NCI-H748 treated with DMSO at 0.1 percent for 48 hours (cell line): ENCODE measurements around the gene ARVCF.

Source experiments
- DNase-seq: peaks from one replicate; lab custom pipeline; 2025; lab: John Stamatoyannopoulos, UW

Gene ARVCF

DNA sequence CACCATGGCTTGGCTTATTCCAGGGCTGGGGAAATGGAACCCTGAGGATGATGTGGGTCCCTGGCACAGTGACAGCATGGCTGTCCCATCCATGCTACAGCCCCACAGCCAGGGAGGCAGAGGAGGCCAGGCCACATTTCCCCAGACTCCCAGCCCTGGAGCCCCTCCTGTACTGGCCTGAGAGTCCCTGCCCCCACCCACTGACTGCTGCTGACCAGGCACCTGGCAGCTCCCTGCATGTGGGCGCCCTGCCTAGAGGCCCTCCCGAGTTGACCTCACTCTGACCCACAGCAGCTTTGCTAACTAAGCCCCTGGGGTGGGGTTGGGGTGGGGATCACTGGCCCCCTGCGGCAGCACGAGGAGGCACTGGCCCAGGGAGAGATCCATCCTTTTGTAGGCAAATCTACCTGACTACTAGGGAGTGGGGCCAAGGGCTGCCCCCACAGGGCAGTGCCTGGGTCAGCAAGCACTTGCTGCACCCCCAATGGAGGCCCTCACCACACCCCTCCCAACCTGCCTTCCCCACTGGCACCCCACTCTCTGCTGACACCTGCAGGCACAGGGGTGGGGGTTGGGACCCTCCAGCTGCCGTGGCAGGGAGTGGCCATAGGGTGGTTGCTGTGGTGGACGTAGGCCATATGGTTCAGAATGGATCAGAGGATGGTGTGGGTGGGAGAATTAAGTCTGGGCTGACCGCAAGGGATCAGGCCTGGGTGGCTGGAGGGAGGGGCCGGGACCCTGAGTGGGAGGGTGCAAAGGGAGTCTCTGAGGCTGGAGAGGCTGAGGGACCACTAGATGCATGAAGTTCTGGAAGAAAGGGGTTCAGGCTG is 17.4 kb downstream of the ARVCF start:
- DNase-seq = no peak

DNA sequence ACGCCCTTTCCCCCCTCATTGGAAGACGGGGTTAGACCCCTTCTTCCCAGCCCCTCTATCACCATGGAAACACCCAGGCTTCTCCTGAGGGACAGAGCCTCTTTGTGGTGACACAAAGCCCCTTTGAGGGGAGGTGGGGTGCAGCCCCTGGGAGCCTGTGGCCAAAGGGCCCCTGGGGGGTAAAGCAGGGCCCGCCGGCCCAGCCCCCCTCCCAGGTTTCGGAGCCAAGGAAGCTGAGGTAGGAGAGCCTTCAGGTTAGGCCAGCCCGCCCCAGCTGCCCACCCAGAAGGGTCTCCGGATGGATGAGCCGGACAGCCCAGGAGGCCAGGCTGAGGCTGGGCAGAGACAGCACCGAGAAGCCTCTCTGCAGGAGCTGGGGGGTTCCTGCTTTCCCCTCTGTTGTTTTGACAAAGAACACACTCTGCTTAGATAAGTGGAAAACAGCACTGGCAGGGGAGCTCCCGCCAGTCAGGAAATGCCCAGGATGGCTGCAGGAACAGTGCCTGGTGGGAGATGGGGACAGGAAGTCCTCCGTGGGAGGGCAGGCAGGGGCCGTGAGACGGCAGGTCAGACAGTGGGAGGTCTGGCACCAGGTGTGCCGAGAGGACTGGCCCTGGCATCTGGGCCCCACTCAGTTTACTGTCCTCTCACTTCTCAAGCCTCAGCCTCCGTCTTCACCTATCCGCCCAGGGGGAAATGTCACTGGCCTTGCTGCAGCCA is 18.2 kb downstream of the ARVCF start:
- DNase-seq = no peak

DNA sequence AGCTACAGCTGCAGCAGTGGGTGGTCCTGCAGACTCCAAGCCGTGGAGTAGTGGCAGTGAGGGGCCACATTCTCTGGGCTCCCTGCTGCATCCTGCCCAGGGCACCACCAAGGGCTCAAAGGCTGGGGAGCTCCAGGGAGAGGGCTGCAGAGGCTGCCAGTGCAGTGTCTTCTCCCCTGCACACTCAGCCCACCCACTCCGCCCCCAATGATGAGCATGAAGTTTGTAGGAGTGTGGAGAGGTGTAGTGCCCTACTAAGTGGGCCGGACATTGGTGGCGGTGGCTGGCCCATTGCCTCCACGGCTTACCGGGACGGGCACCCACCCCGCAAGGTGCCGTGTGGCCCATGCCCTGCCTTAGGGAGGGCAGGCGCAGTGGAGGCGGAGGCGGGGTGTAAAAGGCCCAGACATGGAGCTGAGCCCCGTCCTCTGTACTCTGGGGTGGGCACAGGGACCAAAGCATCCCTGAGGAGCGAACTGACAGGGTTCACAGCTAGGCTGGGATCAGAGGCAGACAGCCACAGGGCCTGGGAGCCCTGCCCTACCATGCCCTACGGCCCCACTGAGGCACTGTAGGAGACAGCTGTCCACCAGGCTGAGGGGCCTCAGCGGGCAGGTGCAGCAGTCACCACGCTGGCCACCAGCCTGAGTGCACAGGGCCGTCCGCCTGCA is 18.9 kb downstream of the ARVCF start:
- no peak for DNase-seq

DNA sequence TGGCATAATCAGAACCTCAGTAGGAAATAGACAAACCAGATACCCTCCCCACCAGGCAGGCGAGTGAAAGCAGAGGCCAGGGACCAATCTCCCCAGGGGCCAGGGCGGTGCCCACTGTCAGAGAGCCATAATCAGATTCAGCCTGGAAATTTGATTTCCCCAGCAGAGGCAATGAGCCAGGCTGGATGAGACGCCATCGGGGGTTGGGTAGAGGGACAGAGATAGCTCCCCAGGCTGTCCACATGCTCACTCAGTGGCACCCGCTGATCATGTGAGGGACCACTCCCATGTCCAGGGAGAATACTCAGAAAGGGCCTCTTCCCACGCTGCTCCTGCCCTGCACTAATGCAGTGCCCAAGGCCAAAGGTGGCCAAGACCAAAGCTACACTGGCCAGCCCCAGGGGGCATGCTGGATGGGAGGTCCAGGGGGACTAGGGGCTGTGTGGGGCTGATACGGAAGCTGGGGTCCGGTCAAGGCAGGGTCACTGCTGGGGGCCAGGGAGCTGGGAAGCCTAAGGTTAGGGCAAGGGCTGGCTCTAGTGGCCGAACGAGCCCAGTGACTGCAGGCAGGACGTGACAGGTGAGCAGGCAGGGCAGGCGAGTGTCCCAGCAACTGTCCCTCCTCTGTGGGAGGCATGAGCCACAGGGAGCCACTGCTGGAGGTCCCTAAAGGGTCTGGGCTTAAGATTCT is 19.8 kb downstream of the ARVCF start:
- DNase-seq = no peak

DNA sequence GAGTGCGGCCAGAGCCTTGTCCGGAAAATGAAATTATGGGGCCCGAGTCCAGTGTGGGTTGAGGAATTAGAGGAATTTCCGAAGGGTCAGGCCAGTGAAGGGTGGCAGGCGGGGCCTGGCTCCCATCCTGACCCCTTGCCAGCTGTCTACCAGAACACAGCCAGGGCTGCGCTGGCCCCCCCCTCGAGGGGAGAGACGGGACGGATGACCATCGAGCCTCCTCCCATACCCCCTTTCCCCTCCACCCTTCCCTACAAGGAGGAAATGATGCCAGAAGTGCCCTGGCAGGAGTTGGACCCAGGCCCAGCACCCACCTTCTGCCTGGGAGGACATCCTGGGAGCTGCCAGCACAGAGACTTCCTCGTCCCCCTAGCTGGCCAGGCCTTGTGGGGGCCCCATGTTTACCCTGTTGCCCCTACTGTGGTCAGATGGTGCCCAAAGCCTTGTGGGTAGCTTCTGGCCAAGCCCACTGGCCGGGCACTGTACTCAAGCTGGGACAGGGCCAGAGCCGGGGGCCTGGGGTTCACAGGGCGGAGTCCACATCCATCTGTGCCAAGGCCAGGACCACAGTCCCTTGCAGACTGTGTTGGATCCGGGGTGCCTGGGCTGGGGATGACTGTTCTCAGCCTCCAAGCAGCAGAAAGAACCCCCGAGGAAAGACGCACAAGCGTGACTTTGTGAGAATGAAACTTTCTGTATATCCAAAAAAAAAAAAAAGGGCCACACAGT is 20.8 kb downstream of the ARVCF start:
- no peak for DNase-seq

DNA sequence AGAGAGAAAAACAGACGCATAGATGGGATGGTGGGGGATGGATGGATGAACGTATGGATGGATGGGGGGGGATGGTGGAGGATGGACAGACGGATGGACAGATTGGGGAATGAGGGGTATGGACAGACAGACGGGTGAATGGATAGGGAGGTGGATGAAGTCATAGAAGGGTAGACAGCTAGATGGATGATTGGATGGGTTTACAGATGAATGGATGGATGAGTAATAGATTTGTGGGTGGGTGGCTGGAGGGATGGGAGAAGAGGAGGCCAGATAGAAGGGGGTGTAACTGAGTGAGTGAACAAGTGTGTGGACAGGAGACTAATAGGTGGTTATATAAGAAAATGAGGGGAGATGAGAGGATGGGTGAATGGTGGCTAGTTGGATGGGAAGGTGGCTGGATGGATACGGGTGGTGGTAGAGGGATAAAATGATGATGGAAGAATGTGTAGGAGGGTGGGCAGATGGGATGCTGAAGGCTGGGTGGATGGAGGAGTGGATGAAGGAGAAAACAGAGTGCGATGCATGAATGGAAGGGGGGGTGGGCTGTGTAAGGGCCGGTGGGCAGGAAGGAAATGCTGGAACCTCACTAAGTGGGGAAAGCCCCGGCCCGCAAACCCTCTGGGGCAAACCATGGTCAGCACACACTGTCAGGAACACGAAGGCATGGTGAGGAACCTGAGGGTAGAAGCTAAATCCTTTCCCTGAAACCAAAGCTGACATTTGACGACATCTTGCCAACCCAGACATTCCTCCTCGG is 21.6 kb downstream of the ARVCF start:
- no peak for DNase-seq

DNA sequence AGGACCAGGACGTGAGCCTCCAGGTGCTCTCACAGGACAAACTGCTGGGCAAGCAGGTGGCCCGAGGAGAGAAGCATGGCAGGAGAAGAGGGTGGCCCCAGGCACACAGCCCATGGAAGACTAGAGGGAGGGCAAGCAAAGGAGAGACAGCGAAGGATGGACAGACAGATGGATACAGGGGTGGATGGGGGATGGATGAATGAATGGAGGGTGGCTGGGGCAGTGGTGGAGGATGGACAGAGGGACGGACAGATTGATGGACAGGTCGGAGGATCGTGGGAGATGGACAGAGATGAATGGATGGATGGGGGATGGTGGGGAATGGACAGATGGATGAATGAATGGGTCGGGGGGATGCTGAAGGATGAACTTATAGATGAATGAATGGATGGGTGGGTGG is 22.7 kb downstream of the ARVCF start:
- no peak for DNase-seq

DNA sequence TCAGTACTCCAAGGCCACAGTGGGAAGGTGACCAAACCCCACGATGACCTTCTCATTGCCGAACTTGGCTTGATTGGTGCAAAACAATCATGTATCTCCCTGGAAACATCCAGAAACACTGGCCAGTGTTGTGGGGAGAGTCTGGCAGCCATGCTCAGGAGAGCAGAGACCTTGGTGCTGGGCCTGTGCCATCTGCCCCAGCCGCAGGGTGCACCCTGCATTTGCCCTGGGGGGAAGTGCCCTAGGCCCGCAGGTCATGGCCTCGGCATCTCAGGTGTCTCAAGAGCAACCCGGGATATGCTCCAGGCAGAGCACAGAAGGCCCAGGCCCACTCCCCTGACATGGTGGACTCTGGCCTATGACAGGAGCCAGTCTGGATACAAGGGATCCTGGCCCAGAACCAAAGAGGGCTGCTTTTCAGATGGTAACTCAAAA is 23.7 kb downstream of the ARVCF start:
- DNase-seq = no peak

DNA sequence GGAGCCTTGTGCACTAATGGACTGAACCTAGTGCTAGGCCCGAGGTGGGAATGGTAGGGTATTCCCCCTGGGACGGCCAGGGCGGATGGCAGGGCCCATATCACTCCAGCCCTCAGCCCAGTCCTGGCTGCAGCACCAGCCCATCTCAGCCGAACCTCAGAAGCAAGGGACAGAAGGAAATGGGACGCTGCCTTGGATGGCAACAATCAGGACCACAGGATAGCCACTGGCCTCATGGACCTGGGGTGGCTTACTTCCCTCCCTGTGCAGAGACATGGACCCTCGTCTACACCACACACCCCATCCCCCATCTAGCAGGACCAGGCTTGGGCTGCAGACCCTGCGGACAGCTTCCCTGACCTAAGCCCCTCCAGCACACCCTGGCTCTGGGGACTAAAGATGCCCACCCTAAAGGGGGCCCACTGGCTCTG is 24.1 kb downstream of the ARVCF start:
- no peak for DNase-seq

DNA sequence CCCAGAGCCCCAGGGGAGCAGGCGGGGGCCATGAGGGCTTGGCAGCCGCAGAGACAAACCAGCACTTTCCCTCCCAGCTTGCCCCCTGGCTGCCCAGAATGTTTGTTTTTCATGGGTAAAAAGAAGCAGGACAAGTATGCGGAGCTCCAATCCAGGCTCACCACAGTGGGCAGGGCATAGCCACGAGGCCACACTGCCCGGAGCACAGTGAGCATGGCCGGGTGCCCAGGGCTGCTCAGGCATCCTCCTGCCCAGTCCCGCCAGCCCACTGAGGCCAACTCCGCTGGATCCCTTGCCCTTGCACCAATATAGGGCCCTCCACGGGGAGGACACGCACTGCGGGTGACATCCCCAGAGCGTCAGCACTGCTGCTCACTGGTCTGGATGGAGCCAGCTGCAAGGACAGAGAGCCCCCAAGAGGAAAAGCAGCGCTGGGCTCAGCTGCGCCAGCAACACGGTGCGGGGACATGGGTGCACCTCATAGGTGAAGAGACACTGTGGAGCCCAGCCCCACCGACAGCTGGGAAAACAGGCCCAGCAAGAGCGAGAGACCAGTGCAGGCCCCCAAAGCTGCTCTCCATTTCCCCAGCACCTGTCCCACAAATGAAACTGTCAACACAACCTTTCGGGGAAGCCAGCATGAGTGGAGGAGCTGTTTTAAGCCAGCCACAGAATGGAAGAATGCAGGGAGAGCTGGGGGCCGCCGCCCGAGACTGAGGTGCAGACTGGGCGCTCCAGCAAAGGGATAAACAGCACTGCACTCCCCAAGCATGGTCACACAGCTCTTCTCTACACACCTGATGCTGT is 24.8 kb downstream of the ARVCF start:
- DNase-seq = no peak

DNA sequence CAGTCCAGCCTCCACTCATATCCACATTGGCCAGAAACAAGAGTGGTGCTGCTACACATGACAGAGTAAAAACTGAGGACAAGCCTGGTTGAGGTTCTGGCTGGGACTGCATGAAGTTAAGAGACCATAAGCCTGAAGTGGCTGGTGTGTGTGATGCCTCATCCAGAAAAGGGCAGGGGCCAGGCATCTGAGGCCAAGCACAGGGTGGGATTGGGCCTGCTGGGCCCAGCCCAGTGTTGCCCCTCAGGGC is 25.3 kb downstream of the ARVCF start:
- DNase-seq = no peak

DNA sequence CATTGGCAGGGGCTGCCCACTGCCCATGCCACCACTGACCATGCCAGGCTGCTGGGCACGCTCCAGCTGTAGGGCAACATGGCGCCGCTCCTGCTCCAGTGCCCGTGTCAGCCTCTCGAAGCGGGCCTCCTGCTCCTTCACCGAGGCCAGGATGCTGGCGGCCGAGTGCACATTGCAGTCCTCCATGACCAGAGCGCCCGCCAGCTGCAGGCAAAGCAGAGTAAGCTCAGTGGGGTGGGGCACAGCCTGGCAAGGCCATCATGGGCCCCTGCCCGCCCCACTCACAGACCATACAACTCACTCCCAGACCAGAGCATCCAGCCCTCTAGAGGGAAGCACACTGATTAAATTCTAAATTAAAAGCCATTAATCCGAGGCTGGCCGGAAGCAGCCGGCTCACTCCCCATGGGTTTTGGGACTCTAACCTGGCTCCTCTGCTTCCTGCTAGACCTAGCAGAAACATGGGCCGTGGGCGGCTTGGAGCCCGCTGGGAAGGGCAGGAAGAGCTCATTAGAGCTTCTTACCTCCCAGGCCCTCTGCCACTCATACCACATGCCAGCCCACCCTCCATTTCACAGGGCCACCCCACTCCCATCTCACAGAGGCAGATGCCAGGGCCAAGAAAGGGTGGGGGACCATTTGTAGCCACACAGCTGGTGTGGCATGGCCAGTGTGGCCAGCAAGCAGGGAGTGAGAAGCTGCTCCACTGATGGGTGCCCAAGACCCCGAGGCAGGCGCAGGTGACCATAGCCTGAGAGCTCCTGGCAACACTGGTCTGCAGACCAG is 25.8 kb downstream of the ARVCF start:
- no peak for DNase-seq

DNA sequence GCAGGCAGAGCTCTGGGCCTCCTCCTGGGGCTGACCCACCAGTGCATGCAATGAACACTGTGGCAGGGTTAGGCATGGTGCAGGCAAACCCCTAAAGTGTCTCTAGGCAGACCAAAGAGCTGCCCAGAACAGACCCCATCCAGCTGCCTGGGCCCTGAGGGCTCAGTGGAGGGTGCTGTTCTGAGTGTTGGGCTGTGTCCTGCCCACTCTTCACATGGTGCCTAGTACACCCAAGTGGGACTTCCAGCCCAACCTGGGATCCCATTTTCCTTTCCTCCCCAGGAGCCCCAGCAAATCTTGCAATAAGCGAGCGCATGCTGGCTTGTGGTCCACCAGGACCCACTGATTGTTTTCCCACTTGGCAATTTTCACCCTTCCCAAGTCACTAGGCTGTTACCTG is 26.4 kb downstream of the ARVCF start:
- DNase-seq = no peak

DNA sequence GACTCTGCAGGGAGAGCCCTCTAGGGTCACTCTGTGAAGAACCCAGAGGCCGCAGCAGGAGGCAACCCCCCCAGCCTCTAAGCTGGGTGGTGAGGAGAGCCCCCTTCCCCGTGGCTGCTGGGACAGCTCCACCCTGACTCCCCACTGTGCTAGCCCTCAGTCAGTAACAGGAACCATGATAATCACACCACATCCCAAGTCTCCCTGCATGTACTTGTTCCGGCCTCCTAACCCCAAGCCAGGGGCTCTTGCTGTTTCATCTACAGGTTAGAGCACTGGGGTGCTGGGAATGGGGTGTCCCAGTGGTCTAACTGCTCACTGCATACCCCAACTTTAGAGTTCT is 26.9 kb downstream of the ARVCF start:
- no peak for DNase-seq

DNA sequence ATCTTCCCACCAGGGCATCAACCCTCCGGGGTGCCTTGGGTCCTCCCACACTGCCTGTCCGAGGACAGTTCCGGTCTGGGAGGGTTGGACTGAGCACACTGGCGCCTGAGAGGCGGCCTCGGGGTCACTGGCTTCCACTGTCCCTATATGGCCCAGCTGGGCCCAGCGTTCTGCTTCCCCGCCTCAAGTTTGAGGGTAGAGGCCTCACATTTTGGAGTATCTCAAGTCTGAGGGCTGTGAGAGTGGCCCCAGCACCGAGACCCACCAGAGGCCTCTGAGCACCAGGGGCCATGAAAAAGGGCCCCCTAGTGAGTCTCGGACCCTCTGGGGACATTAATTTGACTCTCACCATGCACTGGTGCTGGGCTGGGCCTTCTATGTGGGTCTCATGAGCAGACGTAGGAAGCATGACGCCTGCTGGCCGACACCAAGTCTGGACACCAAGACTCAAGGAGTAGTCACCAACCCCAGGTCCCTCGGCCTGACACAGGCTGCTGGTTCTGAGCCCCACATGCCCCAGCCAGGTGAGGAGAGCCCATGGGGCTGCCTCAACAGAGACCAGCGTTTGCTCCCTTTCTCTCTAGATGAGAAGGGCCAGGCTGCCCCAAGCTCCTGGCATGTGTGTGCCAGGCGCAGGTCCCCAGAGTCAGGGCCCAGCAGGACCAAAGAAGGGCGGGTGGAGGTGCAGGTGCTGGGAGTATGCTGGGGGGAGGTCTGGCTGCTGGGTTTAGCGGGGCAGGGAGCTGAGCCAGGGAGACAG is 27.5 kb downstream of the ARVCF start:
- DNase-seq = no peak

DNA sequence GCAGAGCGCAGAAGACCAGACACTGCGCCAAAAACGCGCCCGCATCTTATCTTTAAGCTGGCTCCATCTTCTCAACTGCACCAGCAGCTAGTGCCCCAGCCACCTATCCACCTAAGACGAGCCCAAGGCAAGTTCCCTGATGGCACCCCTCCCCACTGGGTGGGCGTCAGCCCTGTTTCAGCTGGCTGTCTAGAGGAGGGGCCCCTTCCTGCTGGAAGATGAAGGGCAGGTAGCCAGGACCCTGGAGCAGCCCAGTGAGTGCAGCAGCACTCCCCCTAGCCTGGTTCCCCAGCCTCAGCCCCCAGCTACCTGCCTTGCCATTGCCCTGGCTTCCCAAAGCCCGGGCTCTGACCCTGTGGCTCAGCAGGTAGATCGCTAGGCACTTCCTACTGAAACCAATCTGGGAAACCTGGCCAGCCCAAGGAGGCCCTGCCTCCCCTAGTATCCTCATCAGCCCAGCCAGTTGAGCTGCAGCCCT is 28.3 kb downstream of the ARVCF start:
- no peak for DNase-seq

DNA sequence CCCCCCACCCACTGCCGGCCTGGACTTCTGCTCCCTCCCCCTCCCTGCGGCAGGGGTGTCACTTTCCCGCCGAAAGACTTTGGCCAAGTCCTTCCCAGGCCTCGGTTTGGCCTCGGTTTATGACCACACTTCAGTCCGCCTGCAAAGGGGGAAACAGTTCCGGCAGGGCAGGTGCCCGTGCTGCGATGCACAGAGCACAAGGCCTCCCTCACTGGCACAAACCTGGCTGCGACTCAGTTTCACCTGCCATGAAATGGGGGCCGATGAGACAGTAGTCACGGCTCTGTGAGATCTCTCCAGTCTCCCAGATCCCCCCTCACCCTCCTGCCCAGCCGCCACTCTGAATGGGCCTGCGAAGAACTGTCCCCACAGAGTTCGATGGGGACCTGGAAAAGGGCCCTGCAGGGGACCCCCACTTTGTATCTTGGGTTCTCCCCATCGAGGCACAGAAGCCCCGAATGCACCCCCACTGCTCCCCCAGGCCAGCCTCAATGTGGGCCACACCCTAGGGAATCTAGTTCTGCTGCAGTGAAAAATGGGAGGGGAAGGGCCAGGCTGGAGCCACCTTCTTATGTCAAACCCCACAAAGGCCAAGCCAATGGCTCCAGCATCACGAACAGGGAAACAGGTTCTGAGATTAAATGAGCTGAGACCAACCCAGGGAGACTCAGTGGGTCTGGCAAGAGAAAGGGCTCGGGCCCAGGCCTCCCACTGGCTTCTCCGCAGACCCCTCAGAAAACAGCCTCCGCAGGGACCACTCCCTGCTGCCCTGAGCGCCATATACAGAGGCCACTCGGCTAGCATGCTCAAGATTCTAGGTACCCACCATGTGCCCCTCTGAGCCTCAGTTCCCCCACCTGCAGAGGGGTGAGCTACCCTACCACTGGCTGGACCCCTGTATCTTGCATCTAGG is 29.0 kb downstream of the ARVCF start:
- DNase-seq = no peak
